ENCODE results near the gene MBD2.
"Not testable (repeated sequence)": the region's sequence is repeated elsewhere in the genome, so short reads cannot be mapped to it uniquely, and the experiment has no call there.

- not testable (repeated sequence) for TF ChIP-seq CTCF (conservative IDR thresholded peaks at IDR 0.05; ENCODE audit: low read depth, low read length); EZH2phosphoT487 (IDR thresholded peaks at IDR 0.05; ENCODE audit: borderline replicate concordance, low read length); EZH2 (IDR thresholded peaks at IDR 0.05; ENCODE audit: low read length, unreplicated experiment)
Measured at GRCh38 chr18:54218803-54219202, 5.7 kb downstream of the MBD2 start.
